Upper lobe of left lung (tissue), 6 donors: Measurements from ENCODE around the gene FBXO48. TPM values are rescaled to one million over a fixed set of nuclear protein-coding genes. Genes with fewer than 3 reads are reported as not detected.

Source experiments
- ATAC-seq, 2 donors: fragments of 200-7000 bp; cut with Tn5 transposase; one replicate each; pipeline ENCODE4 v1.9.1; 2022; ENCODE audit warnings: mild to moderate bottlenecking in 2 of 2, moderate library complexity in 2 of 2; ENCODE audit not compliant: low FRiP score in 2 of 2
- DNase-seq, 2 donors: peaks; one replicate each; pipeline ENCODE4 v3.0.0-alpha.2; 2019 to 2020
- H3K27ac ChIP-seq, 4 donors: fragments of 200-600 bp; sonication (generic); one replicate each; pipeline ENCODE4 v1.5.1; 2016 to 2019
- H3K27me3 ChIP-seq, 4 donors: fragments of 200-600 bp; sonication (generic); one replicate each; pipeline ENCODE4 v1.5.1; 2017 to 2019
- H3K36me3 ChIP-seq, 4 donors: fragments of 200-600 bp; sonication (generic); one replicate each; pipeline ENCODE4 v1.5.1; 2016 to 2019
- H3K4me1 ChIP-seq, 4 donors: fragments of 200-600 bp; sonication (generic); one replicate each; pipeline ENCODE4 v1.5.1; 2018 to 2019
- H3K4me3 ChIP-seq, 4 donors: fragments of 200-600 bp; sonication (generic); one replicate each; pipeline ENCODE4 v1.5.1; 2017 to 2019; ENCODE audit warnings: mild to moderate bottlenecking in 2 of 4, moderate library complexity in 1 of 4
- H3K9me3 ChIP-seq, 4 donors: fragments of 200-600 bp; sonication (generic); one replicate each; pipeline ENCODE4 v1.5.1; 2018 to 2019
- EP300 ChIP-seq, 4 donors: sonication (generic); formaldehyde crosslinking; IDR thresholded peaks; one replicate each; pipeline ENCODE4 v1.5.1; 2017; ENCODE audit warnings: antibody characterized with exemption in 4 of 4, control low read depth in 2 of 4
- POLR2A ChIP-seq, 4 donors: fragments of 450-650 bp; IDR thresholded peaks; one replicate each; pipeline ENCODE4 v1.5.1; 2016 to 2017; ENCODE audit warnings: antibody characterized with exemption in 4 of 4, mild to moderate bottlenecking in 2 of 4
- POLR2AphosphoS5 ChIP-seq, 2 donors: sonication (generic); formaldehyde crosslinking; IDR thresholded peaks; one replicate each; pipeline ENCODE4 v1.5.1; 2017; ENCODE audit warnings: antibody characterized with exemption in 2 of 2
- WGBS, 2 donors: methylation state at CpG; one replicate each; pipeline ENCODE4 v1.1.5; 2017 to 2018; 5-methylcytosine and 5-hydroxymethylcytosine counted together
- total RNA-seq, 6 donors: library from RNA; depleted of rRNA in 4 of 6; stranded (reverse); fragments of >200 nt in 4 of 6; gene quantifications; one replicate each; pipeline versions ENCODE4 v1.1.0 to v1.2.1, GENCODE V29; 2016 to 2021
- TF ChIP-seq, protein P1 (sequence below), 6 experiments: fragments of 450-650 bp in 4 of 6; fragments of 200-600 bp in 2 of 6; sonication (generic) in 2 of 6; IDR thresholded peaks; one replicate each; pipeline ENCODE4 v1.5.1; 2016 to 2019; ENCODE audit warnings: antibody characterized with exemption in 6 of 6
- donor health status: DM: no; HTN: no; CAD: no; lungs with moderate emphysema.
- donor health status: DM: no; HTN: yes; CAD: no; lungs with severe emphysema.

FBXO48 gene
- total RNA-seq: 1 to 10 TPM in 5 of 6 donors, under 1 TPM in 1; 0.46 to 3.1 (median 1.5) TPM

DNA sequence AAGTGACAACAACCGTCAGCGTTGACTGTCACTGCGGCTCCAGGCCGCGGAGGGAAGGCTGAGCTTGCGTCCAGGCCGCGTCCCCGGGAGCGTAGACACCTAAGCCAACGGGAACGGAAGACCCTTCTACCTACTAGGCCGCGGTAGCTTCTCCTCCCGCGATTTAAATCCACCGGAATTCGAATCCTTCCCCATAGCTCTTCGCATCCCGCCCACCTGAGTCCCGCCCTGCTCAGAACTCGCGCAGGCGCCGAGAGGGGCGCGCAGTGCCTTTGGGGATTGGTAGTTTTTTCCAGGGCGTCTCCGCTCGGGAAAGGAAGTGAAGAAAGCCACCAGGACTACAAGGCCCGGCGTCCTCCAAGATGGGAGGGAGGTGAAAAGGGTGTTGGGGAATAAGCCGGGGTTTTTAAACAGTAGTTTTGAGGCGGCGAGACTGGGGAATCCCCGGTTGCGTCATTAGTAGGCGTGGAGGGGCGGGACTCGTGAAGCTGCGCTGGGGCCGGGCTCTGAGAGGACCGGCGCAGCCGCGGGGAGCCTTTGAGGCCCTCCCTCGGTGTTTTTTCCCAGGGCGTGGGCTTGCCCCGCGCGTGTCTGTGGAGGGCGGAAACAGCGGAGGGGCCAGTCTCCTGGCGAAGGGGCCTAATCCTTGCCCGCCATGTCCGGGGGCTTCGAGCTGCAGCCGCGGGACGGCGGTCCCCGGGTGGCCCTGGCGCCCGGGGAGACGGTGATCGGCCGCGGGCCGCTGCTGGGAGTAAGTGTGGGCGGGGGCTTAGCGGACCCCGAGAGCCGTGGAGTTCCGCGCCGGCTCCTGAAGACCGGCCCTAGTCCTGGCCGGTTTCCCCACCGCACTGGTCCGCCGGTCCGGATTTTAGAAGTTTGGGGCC is at the start of gene FBXO48, which contains the start of gene APLF:
Gene FBXO48 (minus strand): TSS at position 218 of the 884 bp plus-strand sequence. CDS start 2,149 bp downstream, outside the sequence.
Gene APLF (plus strand): TSS at position 509 of the 884 bp plus-strand sequence. CDS start 147 bp downstream, at position 656.
- no peaks in the 10 kb centered on the region for H3K9me3 ChIP-seq
- ATAC-seq (peak; percentile 98 to 99), DNase-seq (peak; percentile 98)
- no peaks in the 10 kb centered on the region for H3K27me3 ChIP-seq
- TF ChIP-seq POLR2A (IDR thresholded peaks at IDR 0.05): peak in 3 of 4 donors; percentile 29 to 77 (median 71)
- TF ChIP-seq, protein P1, sequence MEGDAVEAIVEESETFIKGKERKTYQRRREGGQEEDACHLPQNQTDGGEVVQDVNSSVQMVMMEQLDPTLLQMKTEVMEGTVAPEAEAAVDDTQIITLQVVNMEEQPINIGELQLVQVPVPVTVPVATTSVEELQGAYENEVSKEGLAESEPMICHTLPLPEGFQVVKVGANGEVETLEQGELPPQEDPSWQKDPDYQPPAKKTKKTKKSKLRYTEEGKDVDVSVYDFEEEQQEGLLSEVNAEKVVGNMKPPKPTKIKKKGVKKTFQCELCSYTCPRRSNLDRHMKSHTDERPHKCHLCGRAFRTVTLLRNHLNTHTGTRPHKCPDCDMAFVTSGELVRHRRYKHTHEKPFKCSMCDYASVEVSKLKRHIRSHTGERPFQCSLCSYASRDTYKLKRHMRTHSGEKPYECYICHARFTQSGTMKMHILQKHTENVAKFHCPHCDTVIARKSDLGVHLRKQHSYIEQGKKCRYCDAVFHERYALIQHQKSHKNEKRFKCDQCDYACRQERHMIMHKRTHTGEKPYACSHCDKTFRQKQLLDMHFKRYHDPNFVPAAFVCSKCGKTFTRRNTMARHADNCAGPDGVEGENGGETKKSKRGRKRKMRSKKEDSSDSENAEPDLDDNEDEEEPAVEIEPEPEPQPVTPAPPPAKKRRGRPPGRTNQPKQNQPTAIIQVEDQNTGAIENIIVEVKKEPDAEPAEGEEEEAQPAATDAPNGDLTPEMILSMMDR (IDR thresholded peaks at IDR 0.05): no peak
- TF ChIP-seq POLR2AphosphoS5 (IDR thresholded peaks at IDR 0.05): peak; percentile 60 to 80
- TF ChIP-seq EP300 (IDR thresholded peaks at IDR 0.05): no peak
- peaks cover 10 to 20% (median 17%) of the 10 kb centered on the region in 4 donors for H3K4me1 ChIP-seq
- H3K27ac ChIP-seq: peak within 1 kb of the TSS; percentile 82 to 94 (median 88)
- 0% methylated on average over 46 to 77 of the region's 82 CpGs for WGBS, 2 donors
- no peaks in the 10 kb centered on the region for H3K36me3 ChIP-seq
- peak within 1 kb of the TSS; percentile 61 to 83 (median 71) for H3K4me3 ChIP-seq

DNA sequence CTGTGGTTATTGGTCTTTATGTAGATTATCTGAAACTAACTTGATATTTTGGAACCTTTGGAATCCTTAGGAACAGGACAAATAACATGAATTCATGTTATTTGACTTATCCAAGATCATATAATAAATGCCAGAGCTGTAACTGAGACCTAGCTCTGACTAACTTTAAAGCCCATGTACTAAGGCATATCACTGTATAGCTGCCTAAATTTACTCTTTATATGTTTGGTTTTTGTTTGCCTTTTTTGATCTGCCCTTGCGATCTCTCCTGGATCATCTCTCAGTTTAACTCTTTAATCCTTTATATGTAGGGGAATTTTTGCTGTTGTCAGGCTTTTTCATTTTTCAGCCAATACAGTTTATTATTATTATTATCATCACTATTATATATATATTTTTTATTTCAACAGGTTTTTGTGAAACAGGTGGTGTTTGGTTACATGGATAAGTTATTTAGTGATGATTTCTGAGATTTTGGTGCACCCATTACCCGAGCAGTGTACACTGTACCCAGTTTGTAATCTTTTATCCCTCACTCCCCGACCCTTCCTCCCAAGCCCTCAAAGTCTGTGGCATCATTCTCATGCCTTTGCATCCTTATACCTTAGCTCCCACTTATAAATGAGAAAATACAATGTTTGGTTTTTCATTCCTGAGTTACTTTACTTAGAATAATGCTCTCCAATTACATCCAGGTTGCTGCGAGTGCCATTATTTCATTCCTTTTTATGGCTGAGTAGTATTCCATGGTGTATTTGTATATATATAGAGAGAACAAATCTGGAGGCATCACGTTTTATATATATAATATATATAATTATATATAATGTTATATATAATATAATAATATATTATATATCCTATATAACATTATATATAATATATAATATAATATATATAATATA is 49.2 kb upstream of the FBXO48 start:
- H3K36me3 ChIP-seq: no peaks in the 10 kb centered on the region
- no peak for TF ChIP-seq POLR2AphosphoS5 (IDR thresholded peaks at IDR 0.05)
- no peak for TF ChIP-seq EP300 (IDR thresholded peaks at IDR 0.05)
- TF ChIP-seq POLR2A (IDR thresholded peaks at IDR 0.05): no peak
- H3K27me3 ChIP-seq: no peaks in the 10 kb centered on the region
- ATAC-seq: no peak
- H3K9me3 ChIP-seq: no peaks in the 10 kb centered on the region
- 79 to 95% methylated on average over 5 of the region's 5 CpGs for WGBS, 2 donors
- DNase-seq: no peak
- H3K4me3 ChIP-seq: no peak overlapping the region
- no peaks in the 10 kb centered on the region for H3K4me1 ChIP-seq
- no peak overlapping the region for H3K27ac ChIP-seq

DNA sequence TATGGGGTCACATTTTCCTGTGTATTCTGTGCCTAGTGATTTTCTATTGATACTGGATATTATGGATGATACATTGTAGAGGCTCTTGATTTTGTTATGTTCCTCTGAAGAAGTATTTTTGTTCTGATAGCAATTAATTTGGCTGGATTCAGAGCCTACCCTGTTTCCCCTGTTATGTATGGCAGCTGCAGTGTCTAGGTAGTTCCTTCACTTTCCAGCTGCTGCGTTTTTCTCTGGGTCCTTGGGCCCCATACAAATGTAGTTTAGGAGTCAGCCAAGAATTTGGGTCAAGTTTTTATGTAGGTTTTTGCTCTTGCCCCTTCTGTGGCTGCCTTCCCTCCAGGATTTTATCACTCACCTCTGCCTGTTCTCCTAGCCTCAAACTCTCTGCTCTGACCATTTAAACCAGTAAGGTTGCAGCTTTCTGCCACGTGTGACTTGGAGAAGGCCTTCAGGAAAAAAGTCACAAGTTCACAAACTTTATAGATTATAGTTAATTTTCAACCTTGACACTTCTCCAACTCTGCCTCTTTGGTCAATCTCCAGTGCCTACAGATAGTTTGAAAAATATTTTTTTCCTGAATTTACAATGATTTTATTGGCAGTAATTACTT is 47.3 kb upstream of the FBXO48 start:
- TF ChIP-seq EP300 (IDR thresholded peaks at IDR 0.05): no peak
- no peak overlapping the region for H3K27ac ChIP-seq
- H3K9me3 ChIP-seq: no peaks in the 10 kb centered on the region
- DNase-seq: no peak
- no peaks in the 10 kb centered on the region for H3K4me1 ChIP-seq
- no peaks in the 10 kb centered on the region for H3K27me3 ChIP-seq
- no peaks in the 10 kb centered on the region for H3K36me3 ChIP-seq
- no peak for ATAC-seq
- H3K4me3 ChIP-seq: no peak overlapping the region
- 58 to 72% methylated on average over 2 of the region's 2 CpGs for WGBS, 2 donors

DNA sequence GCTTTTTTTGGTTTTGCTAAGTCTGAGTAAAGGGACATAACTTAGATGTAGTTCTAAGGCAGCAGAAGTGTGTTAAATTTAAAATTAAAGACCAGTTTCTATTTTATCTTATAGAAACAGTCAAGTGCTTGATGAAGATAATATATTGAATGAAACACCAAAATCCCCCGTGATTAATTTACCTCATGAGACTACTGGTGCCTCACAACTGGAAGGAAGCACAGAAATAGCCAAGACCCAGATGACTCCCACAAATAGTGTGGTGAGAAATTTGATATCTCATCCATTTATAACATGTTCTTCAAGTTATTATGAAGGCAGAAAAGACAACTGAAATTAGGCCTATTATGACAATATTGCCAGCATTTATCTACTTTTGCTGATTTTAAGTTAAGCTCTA is 45.9 kb upstream of the FBXO48 start:
- Histone ChIP-seq H3K9me3 (no peaks in the 10 kb centered on the region), H3K4me1 (no peaks in the 10 kb centered on the region), H3K36me3 (no peaks in the 10 kb centered on the region), H3K27ac (no peak overlapping the region), H3K4me3 (no peak overlapping the region), H3K27me3 (no peaks in the 10 kb centered on the region)
- DNase-seq: no peak
- ATAC-seq: no peak
- TF ChIP-seq, protein P1 (IDR thresholded peaks at IDR 0.05): no peak
- no peak for TF ChIP-seq EP300 (IDR thresholded peaks at IDR 0.05)
- no peak for TF ChIP-seq POLR2AphosphoS5 (IDR thresholded peaks at IDR 0.05)
- no peak for TF ChIP-seq POLR2A (IDR thresholded peaks at IDR 0.05)
- WGBS, 2 donors: 45 to 52% methylated on average over 1 of the region's 1 CpG

GRCh38 chr2:68512326-68512725 is 45.2 kb upstream of the FBXO48 start:
- Histone ChIP-seq H3K27me3 (no peaks in the 10 kb centered on the region), H3K27ac (no peak overlapping the region), H3K36me3 (no peaks in the 10 kb centered on the region), H3K9me3 (no peaks in the 10 kb centered on the region), H3K4me3 (no peak overlapping the region), H3K4me1 (no peaks in the 10 kb centered on the region)
- WGBS, 2 donors: 69 to 70% methylated on average over 3 of the region's 3 CpGs
- ATAC-seq (peak in 1 of 2 donors; percentile 47), DNase-seq (peak in 1 of 2 donors; percentile 26)
- TF ChIP-seq, protein P1 (IDR thresholded peaks at IDR 0.05): no peak
- TF ChIP-seq POLR2A (IDR thresholded peaks at IDR 0.05) (no peak), POLR2AphosphoS5 (IDR thresholded peaks at IDR 0.05) (no peak), EP300 (IDR thresholded peaks at IDR 0.05) (no peak)
